MCF 10A (cell line): ENCODE measurements around the gene PTPN20. TPM values are rescaled to one million over a fixed set of nuclear protein-coding genes. Genes with fewer than 3 reads are reported as not detected.

ENCODE experiments used
- BruUV-seq: library from RNA; stranded (reverse); fragments of 400-500 nt; replicated peaks from 2 replicates; lab custom pipeline; 2021; lab: Mats Ljungman, UMichigan
- CTCF ChIA-PET: fragments of 300-600 bp; sonication (Branson Sonifier 250); formaldehyde crosslinking; extraction: SDS; loops from one replicate; lab custom pipeline; 2021; ENCODE audit warnings: antibody characterized with exemption, inconsistent platforms; lab: Yijun Ruan, JAX
- POLR2A ChIA-PET: fragments of 300-600, 350-650 bp; sonication (Branson Sonifier 250); formaldehyde crosslinking; extraction: SDS; loops from one replicate; lab custom pipeline; 2020; ENCODE audit warnings: antibody characterized with exemption, inconsistent platforms; lab: Yijun Ruan, JAX
- DNase-seq: peaks from one replicate; pipeline ENCODE4 v3.0.0-alpha.2; 2018; ENCODE audit not compliant: unreplicated experiment
- H3K27ac Mint-ChIP-seq: one replicate; pipeline ENCODE4 v1.8.0; 2022; ENCODE audit warnings: mild to moderate bottlenecking, low read depth, mixed read lengths; ENCODE audit not compliant: unreplicated experiment
- H3K27me3 Mint-ChIP-seq: one replicate; pipeline ENCODE4 v1.8.0; 2022; ENCODE audit warnings: mixed read lengths; ENCODE audit not compliant: insufficient read depth, unreplicated experiment
- H3K36me3 Mint-ChIP-seq: one replicate; pipeline ENCODE4 v1.8.0; 2022; ENCODE audit warnings: mild to moderate bottlenecking, moderate library complexity, mixed read lengths; ENCODE audit not compliant: insufficient read depth, unreplicated experiment
- H3K4me1 Mint-ChIP-seq: one replicate; pipeline ENCODE4 v1.8.0; 2022; ENCODE audit warnings: mixed read lengths; ENCODE audit not compliant: insufficient read depth, unreplicated experiment
- H3K4me3 Mint-ChIP-seq: one replicate; pipeline ENCODE4 v1.8.0; 2022; ENCODE audit warnings: mild to moderate bottlenecking, moderate library complexity, mixed read lengths; ENCODE audit not compliant: unreplicated experiment
- H3K9me3 Mint-ChIP-seq: one replicate; pipeline ENCODE4 v1.8.0; 2022; ENCODE audit warnings: mixed read lengths; ENCODE audit not compliant: unreplicated experiment
- intact Hi-C: fragments of 100-400 bp; cut with micrococcal nuclease; formaldehyde crosslinking; loops from 2 replicates; pipeline ENCODE4 v1.14.1; 2022
- total RNA-seq: library from RNA; stranded (reverse); gene quantifications from 2 replicates; pipeline ENCODE4 v1.2.3, GENCODE V29; 2022
- TF ChIP-seq, protein P1 (sequence below): fragments of 200-600 bp; IDR thresholded peaks from one replicate; pipeline ENCODE4 v1.8.0; 2022; ENCODE audit warnings: antibody characterized with exemption, mild to moderate bottlenecking; ENCODE audit not compliant: unreplicated experiment

PTPN20 gene
- total RNA-seq, 1 experiment from 2014 or later = 0.26 TPM

DNA sequence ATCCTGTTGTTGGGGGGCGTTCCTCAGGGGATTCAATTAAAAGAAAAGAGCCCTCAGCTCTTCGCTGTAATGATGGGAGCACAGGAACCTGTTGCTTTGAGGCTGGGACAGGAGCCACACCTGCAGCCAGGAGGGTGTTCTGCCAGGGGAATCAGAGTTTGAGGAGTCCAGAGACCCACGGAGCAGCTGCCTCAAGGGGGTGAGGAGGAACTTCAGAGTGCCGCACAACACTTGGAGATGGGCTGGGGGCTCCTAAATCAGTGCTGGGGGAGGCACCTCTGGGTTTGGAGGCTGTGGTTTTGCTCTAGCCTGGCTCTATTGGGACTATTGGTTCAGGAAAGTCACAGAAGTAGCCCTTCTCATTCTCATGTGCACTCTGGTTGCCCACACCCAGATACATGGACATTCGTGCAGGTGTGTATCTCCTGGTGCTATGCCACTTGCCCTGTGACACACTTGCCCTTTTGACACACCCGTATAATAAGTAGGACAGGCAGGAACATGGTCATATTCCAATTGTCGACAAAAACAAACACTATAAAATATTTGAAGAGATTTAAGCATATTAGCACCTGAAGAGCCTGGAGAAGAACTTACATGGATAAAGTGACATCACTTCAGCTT lies 98.1 kb downstream of the PTPN20 start:
- Mint-ChIP-seq H3K9me3 (no peaks in the 10 kb centered on the region), H3K27me3 (peaks cover 61% of the 10 kb centered on the region), H3K36me3 (peaks cover 5% of the 10 kb centered on the region), H3K4me1 (no peaks in the 10 kb centered on the region), H3K4me3 (no peak overlapping the region), H3K27ac (no peak overlapping the region)
- BruUV-seq = no TSS peak
- DNase-seq = no peak
- CTCF ChIA-PET = interaction anchor here (1.0 to 2.1 kb wide), 4 partner anchors 12 to 38 kb away, joined by 4 to 10 read pairs (median 6); no protein-coding TSS in a partner anchor
- POLR2A ChIA-PET = no interaction called here
- TF ChIP-seq, protein P1, sequence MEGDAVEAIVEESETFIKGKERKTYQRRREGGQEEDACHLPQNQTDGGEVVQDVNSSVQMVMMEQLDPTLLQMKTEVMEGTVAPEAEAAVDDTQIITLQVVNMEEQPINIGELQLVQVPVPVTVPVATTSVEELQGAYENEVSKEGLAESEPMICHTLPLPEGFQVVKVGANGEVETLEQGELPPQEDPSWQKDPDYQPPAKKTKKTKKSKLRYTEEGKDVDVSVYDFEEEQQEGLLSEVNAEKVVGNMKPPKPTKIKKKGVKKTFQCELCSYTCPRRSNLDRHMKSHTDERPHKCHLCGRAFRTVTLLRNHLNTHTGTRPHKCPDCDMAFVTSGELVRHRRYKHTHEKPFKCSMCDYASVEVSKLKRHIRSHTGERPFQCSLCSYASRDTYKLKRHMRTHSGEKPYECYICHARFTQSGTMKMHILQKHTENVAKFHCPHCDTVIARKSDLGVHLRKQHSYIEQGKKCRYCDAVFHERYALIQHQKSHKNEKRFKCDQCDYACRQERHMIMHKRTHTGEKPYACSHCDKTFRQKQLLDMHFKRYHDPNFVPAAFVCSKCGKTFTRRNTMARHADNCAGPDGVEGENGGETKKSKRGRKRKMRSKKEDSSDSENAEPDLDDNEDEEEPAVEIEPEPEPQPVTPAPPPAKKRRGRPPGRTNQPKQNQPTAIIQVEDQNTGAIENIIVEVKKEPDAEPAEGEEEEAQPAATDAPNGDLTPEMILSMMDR = no peak
- intact Hi-C loops = no loop called here

DNA sequence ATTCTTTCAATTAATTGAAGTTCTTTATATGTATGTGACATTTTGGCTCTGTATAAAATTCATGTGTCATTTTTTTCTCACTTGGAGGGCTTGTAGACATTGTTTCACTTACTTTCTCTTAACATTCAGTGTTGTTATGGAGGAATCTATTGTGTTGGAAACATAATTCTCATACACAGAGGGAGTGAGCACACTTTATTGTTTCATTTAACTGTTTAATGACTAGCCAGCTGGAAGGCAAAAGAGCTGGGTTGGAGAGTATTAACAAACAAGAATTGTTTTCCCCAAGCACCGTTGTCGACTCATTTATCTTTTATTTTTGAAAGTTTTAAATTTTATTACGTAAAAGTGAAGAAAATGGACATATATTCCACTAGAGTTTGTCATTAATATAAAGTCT lies 98.8 kb downstream of the PTPN20 start:
- Mint-ChIP-seq H3K27ac (no peak overlapping the region), H3K4me1 (no peaks in the 10 kb centered on the region), H3K36me3 (peaks cover 5% of the 10 kb centered on the region), H3K27me3 (peaks cover 61% of the 10 kb centered on the region), H3K9me3 (no peaks in the 10 kb centered on the region), H3K4me3 (no peak overlapping the region)
- no TSS peak for BruUV-seq
- intact Hi-C loops = no loop called here
- ChIA-PET CTCF (interaction anchor here (1.0 kb wide), 2 partner anchors 13 to 15 kb away, joined by 4 to 5 read pairs; no protein-coding TSS in a partner anchor), POLR2A (no interaction called here)
- TF ChIP-seq, protein P1 = no peak
- no peak for DNase-seq

DNA sequence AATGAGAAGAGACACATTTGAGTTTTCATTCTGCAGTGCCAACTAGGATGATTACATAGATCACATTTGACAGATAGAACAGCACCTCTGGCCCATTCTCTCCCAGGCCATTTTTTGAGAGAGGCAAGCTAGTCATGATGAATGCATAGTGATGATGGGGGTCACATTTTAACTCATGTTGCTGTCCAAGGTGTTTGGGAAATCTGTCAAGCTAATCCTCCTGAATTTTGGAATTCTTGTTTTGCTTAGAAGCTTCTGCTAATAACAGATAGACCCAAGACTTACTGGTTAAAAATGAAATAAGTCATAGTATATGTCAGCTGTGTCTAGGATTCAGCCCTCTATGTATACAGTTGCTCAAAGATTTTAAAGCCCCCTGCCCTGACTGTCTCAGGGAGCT lies 101.0 kb downstream of the PTPN20 start:
- no peak for DNase-seq
- TF ChIP-seq, protein P1 = no peak
- Mint-ChIP-seq H3K27ac (no peak overlapping the region), H3K9me3 (no peaks in the 10 kb centered on the region), H3K36me3 (peaks cover 5% of the 10 kb centered on the region), H3K4me1 (no peaks in the 10 kb centered on the region), H3K4me3 (no peak overlapping the region), H3K27me3 (peaks cover 65% of the 10 kb centered on the region)
- ChIA-PET CTCF (interaction anchor here (0.7 to 5.5 kb wide), 7 partner anchors 10 to 299 kb away, joined by 3 to 36 read pairs (median 3); no protein-coding TSS in a partner anchor), POLR2A (no interaction called here)
- intact Hi-C loops = no loop called here
- no TSS peak for BruUV-seq

DNA sequence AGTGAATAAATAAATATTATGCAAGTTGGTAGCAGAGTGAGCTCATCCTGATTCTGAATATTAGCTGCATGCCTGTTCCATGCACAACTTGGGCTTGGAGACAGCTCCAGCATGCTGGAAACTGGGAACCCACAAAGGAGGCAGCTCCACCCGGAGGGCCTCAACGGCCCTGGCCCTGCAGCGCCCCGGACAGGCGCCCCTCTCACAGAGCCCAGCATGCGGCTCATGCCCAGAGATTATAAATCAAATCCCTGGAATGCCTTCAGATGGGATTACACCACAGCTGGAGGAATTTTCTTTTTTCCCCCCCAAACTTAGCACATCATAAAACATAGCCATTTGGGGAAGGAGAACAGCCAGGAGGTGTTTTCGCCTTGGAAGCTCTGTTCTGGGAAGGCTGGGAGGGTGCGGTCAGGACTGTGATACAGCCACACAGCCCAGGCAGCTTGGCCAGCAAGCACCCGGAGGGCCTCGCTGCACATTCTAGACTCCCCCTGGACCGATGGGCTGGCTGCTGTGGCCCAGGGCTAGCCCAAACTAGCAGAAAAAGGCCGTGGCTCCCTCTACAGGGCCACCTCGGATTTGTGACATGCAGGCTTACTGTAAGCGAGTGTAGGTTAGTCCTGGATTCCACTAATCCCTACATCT lies 102.4 kb downstream of the PTPN20 start:
- ChIA-PET CTCF (interaction anchor here (1.2 to 5.5 kb wide), 3 partner anchors 11 to 298 kb away, joined by 3 to 36 read pairs (median 3); no protein-coding TSS in a partner anchor), POLR2A (interaction anchor here (0.7 kb wide), 1 partner anchor 107 kb away, joined by 3 read pairs; no protein-coding TSS in a partner anchor)
- no peak for DNase-seq
- H3K27me3 Mint-ChIP-seq = peaks cover 51% of the 10 kb centered on the region
- H3K36me3 Mint-ChIP-seq = peaks cover 5% of the 10 kb centered on the region
- intact Hi-C loops = no loop called here
- no peak overlapping the region for H3K4me3 Mint-ChIP-seq
- H3K9me3 Mint-ChIP-seq = no peaks in the 10 kb centered on the region
- no peaks in the 10 kb centered on the region for H3K4me1 Mint-ChIP-seq
- no TSS peak for BruUV-seq
- TF ChIP-seq, protein P1 = no peak
- no peak overlapping the region for H3K27ac Mint-ChIP-seq
